ENCODE data around the gene CGB3.
"Not testable (repeated sequence)": the region's sequence is repeated elsewhere in the genome, so short reads cannot be mapped to it uniquely, and the experiment has no call there.

CGB3 gene

GRCh38 chr19:49020931-49021895 lies 2.9 kb downstream of the CGB3 start:
- no peak overlapping the region for H3K4me3 ChIP-seq (replicated peaks; ENCODE audit: insufficient read depth, low read length)
- TF ChIP-seq GABPA (IDR thresholded peaks at IDR 0.05; ENCODE audit: low read depth) (no peak), POLR2AphosphoS5 (IDR thresholded peaks at IDR 0.05; ENCODE audit: low read depth) (no peak), SPI1 (IDR thresholded peaks at IDR 0.05; ENCODE audit: borderline replicate concordance, low read depth) (no peak), CTCF (IDR thresholded peaks at IDR 0.05; ENCODE audit: insufficient read depth, low read length) (no peak), REST (IDR thresholded peaks at IDR 0.05; ENCODE audit: insufficient replicate concordance, low read depth) (no peak)
- no peak overlapping the region for H3K27ac ChIP-seq (replicated peaks)
- DNase-seq (ENCODE audit: low read depth in 1 of 2, low spot score in 1 of 2): no peak
- peaks cover 35% of the 10 kb centered on the region for H3K27me3 ChIP-seq (ENCODE audit: insufficient read depth, poor library complexity, severe bottlenecking)

- TF ChIP-seq CTCF (IDR thresholded peaks at IDR 0.05; ENCODE audit: insufficient read depth, low read length): no peak
- TF ChIP-seq REST (IDR thresholded peaks at IDR 0.05; ENCODE audit: insufficient replicate concordance, low read depth): no peak
- TF ChIP-seq SPI1 (IDR thresholded peaks at IDR 0.05; ENCODE audit: borderline replicate concordance, low read depth): no peak
- TF ChIP-seq POLR2AphosphoS5 (IDR thresholded peaks at IDR 0.05; ENCODE audit: low read depth): no peak
- TF ChIP-seq GABPA (IDR thresholded peaks at IDR 0.05; ENCODE audit: low read depth): no peak
- no peak overlapping the region for H3K4me3 ChIP-seq (replicated peaks; ENCODE audit: insufficient read depth, low read length)
- no peak for DNase-seq (ENCODE audit: low read depth in 1 of 2, low spot score in 1 of 2)
Measured at GRCh38 chr19:49020342-49020741, 3.8 kb downstream of the CGB3 start.

GRCh38 chr19:49019242-49019932 lies 4.7 kb downstream of the CGB3 start:
- Histone ChIP-seq H3K27ac (replicated peaks) (no peak overlapping the region), H3K27me3 (ENCODE audit: insufficient read depth, poor library complexity, severe bottlenecking) (peaks cover 35% of the 10 kb centered on the region), H3K4me3 (replicated peaks; ENCODE audit: insufficient read depth, low read length) (peak overlapping the region; percentile 16)
- DNase-seq (ENCODE audit: low read depth in 1 of 2, low spot score in 1 of 2): no peak
- TF ChIP-seq REST (IDR thresholded peaks at IDR 0.05; ENCODE audit: insufficient replicate concordance, low read depth) (no peak), GABPA (IDR thresholded peaks at IDR 0.05; ENCODE audit: low read depth) (no peak), POLR2AphosphoS5 (IDR thresholded peaks at IDR 0.05; ENCODE audit: low read depth) (no peak), CTCF (IDR thresholded peaks at IDR 0.05; ENCODE audit: insufficient read depth, low read length) (no peak), SPI1 (IDR thresholded peaks at IDR 0.05; ENCODE audit: borderline replicate concordance, low read depth) (no peak)

More at GRCh38 chr19:49020342-49020741, 3.8 kb downstream of the CGB3 start:
- Histone ChIP-seq H3K27ac (replicated peaks) (no peak overlapping the region), H3K27me3 (ENCODE audit: insufficient read depth, poor library complexity, severe bottlenecking) (peaks cover 35% of the 10 kb centered on the region)

- peak overlapping the region; percentile 6; the same call in 1 of the 2 replicates for H3K4me3 ChIP-seq (replicated peaks; ENCODE audit: insufficient read depth, low read length)
- peaks cover 35% of the 10 kb centered on the region for H3K27me3 ChIP-seq (ENCODE audit: insufficient read depth, poor library complexity, severe bottlenecking)
- not testable (repeated sequence) for H3K27ac ChIP-seq (replicated peaks); DNase-seq (ENCODE audit: low read depth in 1 of 2, low spot score in 1 of 2)
Measured at GRCh38 chr19:49018388-49019241, 5.5 kb downstream of the CGB3 start.
